Measurements from ENCODE around the gene RGS16.

- no peak for TF ChIP-seq RFX5 (IDR thresholded peaks at IDR 0.05; ENCODE audit: low read depth, low read length)
- TF ChIP-seq PCBP2 (optimal IDR thresholded peaks at IDR 0.05; ENCODE audit: low read depth, low read length, poor library complexity, severe bottlenecking): no peak
- TF ChIP-seq ZNF503 (CRISPR knock-in tag; IDR thresholded peaks at IDR 0.05): no peak
- no peak for TF ChIP-seq REST (IDR thresholded peaks at IDR 0.05; ENCODE audit: borderline replicate concordance in 1 of 2, low read depth in 1 of 2, low read length in 2 of 2)
- no peak for TF ChIP-seq ETV6 (CRISPR knock-in tag; conservative IDR thresholded peaks at IDR 0.05)
Measured at GRCh38 chr1:182549811-182550210, 54.4 kb downstream of the RGS16 start.
